Putamen (tissue), 1 donor: ENCODE measurements around the gene MPC2.
"Not testable (repeated sequence)": the region's sequence is repeated elsewhere in the genome, so short reads cannot be mapped to it uniquely, and the experiment has no call there.

ENCODE experiments used
- DNase-seq: peaks from one replicate; pipeline ENCODE4 v3.0.0-alpha.2; 2016; ENCODE audit warnings: low spot score

MPC2 gene

DNA sequence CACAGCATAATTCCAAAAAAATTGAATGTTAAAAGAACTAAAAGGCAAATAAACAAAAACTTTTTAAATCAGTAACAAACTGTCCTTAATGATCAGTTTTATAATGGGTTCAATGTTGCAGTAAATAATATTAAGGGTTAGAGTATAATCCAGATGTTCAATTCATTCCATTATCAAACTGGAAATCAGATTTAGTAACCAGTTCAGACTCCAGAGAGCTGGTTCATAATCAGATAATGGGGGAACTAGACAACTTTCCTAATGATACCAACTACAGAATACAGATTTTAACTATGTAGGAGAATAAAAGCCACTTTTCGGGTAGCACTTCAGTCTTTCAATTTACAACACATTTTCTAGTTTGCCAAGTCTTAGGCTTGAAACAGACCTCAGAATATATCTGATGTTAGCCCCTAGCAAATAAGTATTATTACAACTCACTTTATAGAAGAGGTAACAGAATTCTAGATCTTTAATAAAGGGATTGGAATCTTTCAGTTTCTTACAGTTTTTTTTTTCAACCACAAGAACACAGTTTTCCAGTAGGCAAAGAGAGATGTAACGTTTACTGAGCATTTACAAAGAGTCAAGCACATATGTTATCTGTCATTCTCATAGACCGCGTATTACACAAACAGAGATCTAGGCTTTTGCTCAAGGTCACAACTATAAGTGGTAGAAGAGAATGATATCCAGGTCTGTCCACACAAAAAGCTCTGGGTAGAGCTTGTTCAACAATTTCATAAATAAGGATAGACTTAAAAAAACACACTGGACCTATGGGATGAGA is 2.3 kb downstream of the MPC2 start:
- peak; percentile 10 for DNase-seq

DNA sequence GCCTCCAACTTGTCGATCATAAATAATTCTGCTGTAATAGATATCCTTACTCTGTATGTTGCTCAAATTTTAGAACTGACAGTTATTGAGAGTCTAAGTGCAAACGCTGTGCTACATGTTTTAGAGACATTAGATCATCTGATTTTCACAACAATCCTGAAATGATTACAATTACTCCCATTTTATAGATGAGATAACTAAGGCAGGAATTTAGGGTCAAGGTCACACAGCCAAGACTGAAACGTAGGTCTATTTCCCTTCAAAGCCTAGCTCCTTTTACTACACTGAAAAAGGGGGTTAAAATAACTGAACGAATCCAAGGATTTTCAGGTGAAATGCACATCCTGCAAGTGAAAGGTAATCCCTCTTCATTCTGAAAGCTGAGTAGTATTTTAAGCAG is 3.1 kb downstream of the MPC2 start:
- DNase-seq = no peak

DNA sequence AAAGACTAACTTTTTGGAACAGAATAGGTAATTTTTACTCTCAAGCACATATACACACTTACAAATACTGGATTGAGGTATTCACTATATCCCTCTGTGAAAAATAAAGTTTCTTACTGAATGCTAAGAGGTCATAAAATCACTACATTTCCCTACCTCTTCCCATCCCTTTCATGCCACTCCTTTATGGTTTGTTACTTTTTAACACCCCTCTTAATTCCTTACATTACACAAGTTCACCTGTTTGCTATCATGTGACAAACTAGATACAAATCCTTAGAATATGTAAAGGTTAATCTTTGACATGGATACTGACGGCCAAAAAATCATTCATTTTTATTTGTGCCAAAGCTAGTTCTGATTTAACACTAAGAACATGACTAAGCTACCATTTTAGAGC is 7.1 kb downstream of the MPC2 start:
- DNase-seq = no peak

DNA sequence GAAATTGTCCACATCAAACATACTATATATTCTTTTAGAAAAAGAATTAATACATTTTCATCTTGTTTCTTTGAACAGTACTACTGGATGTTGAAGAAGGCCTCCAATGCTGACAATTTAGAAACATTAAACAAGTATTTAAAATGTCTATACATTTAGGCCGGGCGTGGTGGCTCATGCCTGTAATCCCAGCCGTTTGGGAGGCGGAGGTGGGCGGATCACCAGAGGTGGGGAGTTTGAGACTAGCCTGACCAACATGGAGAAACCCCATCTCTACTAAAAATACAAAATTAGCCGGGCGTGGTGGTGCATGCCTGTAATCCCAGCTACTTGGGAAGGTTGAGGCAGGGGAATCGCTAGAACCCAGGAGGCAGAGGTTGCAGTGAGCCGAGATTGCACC is 8.0 kb downstream of the MPC2 start:
- not testable (repeated sequence) for DNase-seq

DNA sequence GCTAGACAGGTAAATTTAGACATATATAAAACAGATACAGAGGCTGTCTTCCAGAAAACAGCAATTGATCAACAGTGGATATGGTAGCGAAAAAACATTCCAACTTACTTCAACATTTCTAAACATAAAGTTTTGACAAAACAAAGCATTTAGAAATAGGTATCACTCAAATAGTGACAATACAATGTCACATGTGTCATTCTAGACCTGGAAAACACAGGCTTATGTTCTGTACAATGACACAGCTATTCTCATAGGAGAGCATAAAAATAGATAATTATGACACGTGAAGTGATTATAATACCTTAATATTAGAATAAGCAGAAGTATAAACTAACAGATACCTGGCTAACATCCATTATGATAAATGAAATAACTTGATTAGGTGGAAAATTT is 8.4 kb downstream of the MPC2 start:
- DNase-seq = no peak

DNA sequence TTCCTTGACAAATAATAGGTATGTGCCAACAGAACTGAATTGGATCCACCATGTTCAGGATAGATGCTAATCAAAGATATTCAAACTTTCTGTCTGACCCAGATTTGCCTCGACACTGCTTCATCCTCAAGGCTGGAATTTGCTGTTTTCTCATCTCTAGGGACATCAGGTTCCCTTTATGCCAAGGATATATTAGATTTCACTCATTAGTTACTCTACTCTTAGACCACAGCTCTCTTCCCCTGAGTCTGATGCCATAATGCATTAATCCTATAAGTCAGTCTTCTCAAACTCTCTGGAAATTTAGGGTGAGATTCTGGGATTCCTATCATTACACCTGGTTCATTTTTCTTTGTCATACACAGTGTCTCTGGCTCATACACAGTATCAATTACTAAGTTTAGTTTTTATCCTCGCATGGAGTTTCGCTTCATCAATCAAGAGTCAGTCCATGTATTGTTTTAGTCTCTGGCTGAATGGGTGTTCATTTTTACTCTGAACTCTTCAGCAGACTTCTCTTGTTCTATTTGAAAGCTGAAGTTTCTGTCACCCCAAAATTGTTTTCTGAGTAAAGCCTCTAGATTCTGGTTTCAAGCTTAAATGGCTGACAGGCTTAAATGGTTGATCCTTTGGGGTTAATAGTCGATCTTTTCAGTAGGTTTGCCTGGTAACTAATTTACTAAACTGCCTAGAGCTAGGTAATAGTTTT is 9.7 kb downstream of the MPC2 start:
- no peak for DNase-seq

DNA sequence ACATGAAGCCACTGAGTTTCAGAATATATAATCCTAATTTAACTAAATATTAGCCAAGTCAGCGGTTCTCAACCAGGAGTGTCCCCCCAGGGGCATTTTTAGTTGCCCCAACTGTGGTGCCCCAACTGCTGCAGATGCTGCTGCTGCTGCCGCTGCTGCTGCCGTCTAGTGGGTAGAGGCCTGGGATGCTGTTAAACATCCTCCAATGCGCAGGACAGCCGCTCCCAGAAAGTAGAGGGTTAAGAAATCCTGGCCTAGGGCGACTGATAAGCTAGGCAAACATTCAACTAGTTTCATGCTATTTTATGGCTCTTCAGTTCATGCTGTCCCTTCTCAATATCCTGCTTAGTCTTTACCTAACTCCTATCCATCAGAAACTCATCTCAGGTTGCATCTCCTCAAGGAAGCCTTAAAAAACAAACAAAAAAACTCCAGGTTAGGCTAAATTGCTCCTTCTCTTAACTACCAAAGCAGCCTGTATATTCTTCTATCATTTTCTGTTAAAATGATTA is 10.3 kb downstream of the MPC2 start:
- no peak for DNase-seq

DNA sequence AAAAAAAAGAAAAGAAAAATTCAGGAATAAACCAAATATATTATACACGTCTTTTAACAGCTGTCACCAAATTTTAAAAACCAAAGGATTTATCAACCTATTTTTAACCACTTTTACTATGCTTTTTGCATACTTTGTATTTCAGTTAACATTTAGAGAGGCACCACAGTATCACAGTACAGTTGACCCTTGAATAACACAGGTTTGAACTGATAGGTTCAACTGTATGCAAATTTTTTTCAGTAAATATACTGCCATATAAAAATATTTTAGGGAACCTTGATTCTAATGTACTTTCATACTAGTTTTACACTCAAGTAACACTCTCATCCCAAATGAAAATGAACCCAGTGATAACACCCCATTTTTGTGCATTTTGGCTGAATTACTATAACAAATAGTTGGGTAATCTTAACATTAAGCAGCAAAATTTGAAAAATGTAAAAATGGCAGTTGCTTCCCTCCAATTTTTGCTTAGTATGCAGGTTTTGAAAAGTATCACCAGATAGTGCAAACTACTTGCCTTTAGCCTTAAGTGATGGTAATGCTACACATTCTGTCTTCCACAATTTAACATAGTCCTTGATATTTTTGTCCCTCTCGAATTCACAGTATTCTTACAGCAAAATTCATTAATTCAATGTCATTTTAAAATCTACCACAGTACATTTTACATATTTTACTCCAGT is 12.2 kb downstream of the MPC2 start:
- no peak for DNase-seq

DNA sequence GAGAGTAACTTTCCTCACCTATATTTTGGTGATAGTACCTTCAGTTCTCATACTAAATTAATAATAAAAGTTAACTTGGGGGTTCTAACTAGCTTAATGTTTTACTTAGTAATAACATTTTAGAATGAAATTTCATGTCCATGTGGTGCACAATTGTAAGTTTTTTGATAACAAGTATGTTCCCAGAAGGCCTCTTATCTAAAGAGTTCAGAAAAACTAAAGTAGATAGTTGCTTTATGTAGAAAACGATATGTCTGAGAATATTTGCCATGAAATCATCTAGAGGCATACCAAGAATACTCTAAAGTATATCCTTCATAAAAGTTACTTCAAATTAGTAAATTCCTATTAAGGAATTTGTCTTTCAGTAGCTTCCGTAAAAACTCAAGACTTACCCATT is 12.8 kb downstream of the MPC2 start:
- DNase-seq = no peak

DNA sequence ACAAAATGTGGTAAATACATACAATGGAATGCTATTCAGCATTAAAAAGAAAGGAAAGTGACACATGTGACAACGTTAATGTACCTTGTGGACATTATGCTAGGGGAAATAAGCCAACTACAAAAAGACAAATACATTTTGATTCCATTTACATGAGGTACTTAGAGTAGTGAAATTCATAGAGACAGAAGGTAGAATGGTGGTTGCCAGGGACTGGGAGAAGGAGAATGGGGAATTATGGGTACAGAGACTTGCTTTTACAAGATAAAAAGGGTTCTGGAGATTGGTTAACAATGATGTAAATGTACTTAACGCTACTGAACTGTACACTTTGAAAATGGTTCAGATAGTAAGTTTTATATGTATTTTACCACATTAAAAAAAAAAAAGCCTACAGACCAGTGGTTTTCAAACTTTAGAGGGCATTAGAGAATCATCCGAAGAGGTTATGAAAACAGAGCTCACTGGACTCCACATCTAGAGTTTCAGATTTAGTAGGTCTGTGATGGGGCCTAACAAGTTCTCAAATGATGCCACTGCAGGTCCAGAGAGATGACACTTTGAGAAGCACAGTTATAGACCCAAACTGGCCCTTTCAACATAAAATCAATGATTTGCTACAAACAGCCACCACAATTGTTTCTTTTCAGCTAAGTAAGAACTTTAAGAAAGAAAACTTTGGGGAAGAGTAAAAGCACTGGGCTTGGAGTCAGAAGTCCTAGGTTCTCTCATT is 13.4 kb downstream of the MPC2 start:
- no peak for DNase-seq

DNA sequence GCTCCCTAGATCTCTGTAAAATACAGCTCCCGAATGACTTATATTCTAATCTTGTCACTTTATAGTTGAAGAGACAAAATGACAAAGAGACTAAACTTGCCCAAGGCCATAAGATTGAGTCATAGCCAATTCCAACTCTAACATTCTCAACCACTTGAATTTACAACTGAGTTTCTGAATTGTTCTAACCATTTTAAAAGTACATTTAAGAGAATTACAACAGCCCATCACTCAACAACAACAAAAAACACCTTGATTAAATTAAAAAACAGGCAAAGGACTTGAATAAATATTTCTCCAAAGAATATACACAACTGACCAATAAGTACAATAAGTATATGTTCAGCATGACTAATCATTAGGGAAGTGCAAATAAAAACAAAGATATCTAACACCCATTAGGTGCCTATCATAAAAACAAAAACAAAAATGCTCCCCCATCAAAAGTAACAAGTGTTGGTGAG is 14.2 kb downstream of the MPC2 start:
- no peak for DNase-seq

DNA sequence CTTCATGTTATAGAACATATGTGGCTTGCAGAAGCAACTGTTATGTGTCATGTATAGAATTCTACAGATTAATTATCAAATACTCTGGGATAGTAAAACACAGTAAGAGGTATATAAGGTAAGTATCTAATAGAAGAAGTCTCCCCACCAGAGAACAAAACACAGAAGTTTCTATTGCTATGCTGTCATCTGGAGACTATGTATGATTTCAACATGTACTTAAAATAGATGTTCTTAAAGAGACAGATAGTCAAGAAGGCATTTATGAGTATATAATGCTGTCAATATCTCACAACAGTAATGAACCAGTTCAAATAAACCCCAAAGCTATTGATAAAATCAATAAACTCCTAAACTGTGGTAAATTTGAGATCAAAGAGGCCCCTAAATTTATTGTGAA is 14.8 kb downstream of the MPC2 start:
- DNase-seq = no peak

DNA sequence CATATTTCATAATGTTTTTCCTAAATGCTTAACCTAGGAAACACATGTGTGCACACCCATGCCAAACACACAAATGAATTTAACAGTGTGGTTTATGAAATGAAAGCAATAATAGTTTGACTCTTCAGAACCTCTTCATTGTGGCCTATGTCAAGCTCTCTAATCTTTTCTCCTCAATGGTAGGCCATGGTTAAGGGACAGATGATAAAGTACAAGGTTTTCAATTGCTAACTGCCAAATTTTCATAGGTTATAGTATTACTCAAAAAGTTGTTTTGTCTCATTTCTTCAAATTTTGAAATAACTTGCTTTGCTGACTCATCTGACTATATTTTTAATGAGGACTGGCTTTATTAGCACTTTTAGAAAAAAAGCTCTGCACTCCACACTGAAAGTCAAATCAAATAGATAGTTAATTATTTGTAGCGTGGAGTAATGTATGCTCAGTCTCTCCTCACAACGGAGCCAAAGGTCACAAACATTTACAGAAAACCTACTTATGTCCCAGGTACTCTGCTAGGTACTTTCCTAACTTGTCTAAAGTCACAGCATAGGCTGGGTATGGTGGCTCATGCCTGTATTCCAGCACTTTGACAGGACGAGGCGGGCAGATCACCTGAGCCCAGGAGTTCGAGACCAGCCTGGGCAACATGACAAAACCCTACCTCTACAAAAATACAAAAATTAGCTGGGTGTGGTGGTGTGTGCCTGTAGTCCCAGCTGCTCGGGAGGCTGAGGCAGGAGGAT is 19.9 kb downstream of the MPC2 start:
- no peak for DNase-seq

DNA sequence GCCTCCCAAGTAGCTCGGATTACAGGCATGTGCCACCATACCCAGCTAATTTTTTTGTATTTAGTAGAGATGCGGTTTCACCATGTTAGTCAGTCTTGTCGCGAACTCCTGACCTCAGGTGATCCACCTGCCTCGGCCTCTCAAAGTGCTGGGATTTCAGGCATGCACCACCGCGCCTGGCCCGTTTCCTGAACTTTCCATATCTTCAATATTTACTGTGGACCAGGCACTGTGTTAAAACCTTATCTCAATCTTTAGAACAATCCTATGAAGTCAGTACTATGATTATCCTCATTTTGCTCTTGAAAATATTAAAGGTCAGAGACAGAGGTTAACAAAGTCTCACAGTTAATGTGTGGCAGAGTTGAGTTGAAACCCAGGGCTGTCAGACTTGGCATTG is 21.3 kb downstream of the MPC2 start:
- DNase-seq = no peak

DNA sequence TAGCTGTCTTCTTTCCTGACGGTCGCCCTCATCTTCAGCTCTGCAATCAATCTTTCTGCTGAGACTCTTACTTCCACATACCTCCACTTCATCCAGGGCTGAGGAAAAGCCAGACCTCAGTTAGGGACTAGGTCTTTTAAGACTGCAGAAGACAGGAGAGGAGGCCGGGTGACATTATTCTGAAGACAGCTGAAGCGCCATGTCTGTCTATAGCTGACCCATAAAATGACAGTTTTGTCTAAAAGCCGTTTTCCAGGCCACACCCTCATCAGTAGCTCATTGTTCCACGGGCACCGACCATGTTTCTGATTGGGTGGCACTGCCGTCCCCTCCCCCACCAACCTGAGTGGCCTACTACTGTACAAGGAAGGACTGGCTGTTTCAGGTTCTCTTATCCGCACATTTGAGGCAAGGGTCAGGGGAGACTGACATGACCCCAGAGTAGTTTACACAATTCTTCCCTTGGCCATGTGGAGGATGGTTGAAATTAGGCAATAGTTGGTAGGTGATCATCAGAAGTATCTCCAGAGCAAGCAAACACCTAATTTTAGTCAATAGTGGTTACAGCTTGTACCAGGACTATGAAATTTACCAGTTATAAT is 22.9 kb downstream of the MPC2 start, which contains the start of gene ADCY10:
ADCY10 (minus strand) TSS at position 240 of the 602 bp plus-strand sequence. CDS start 8,994 bp downstream, outside the sequence.
- no peak for DNase-seq

DNA sequence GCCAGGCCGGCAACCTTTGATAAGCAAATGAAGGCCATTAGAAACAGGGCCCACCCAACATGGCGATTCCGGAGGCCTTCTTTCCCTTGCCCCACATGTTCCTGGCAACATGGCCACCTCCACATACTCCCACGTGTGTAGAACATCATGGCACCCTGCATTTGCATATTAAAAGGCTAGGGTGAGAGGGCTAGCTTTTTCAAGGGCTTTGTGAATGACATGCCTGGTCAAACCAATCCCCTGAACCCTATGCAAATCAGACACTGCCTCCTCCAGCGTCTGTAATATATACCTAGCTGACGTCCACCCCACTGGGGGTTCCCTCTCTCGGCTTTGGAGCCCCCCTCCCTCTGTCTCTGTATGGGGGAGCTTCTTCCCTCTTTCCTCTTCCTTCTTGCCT is 24.6 kb downstream of the MPC2 start:
- no peak for DNase-seq

DNA sequence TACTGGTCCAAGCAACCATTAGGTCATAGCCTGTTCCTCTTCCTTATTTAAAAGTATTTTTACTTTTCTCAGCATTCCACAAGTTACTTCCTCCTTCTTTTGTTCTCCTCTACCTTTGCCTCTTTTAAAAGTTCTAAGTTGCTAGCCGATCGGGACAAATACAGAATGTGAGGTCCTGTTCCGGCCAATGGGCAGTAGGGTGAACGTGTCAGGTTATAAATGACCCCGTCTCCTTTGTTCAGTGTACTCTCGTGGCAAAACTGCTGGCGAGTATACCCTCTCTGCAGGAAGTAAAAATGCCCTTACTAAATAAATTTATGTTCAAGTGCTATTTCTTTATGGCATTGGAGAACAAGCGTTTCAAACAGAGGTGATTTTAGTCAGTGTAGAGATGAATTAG is 25.5 kb downstream of the MPC2 start:
- DNase-seq = no peak

DNA sequence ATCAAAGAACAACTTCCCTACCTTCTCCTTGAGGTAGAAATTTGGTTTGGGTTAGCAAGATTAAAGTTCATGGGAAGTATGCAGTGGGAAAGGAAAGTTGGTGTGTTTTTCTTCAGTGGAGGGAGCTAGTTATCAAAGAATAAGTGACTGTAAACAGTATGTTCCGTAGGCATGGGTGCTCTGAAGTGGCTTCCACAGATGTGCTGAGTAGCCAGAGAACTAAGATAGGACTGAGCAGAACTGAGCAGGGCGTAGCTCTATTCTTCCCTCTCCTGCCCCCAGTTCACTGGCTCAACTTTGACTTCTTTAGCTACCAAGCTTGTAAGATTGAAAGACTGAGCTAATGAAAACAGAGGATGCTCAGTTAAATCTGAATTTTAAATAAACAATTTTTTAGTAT is 26.3 kb downstream of the MPC2 start:
- no peak for DNase-seq

DNA sequence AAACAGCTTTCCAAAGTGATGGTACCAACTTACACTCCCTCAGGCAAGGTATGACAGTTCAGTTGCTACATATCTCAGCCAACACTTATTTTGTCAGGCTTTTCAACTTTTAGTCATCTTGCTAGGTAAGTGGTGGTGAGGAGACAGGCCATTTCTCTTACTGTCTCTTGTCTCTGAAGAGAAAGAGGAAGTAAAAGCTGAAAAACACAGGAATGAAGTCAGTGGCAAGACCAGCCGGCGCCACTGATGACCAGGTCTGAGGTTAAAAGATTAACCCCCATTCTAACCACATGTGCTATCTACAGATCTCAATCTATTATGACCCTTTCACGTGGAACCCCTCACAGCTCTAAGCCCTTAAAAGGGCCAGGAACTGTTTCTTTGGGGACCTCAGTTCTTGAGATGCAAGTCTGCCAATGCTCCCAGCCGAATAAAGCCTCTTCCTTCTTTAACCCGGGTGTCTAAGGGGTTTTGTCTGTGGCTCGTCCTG is 27.1 kb downstream of the MPC2 start:
- no peak for DNase-seq

DNA sequence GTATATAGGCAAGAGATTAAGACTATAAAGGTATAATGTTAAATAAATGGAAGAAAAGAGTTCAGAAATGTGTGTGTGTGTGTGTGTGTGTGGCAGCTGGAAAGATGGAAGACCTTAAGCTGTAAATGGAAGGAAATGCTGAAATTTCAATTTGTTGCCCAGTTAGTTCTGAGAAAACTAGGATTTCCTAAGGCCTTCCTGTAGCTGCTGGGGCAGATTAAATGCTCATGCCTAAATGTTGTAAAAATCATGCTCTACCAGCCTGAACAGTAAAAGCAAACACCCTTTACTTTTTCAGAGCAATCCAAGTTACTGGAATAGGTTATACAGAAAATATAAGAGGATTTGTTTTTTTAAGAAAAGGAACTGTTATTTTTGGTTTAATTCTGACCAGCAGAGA is 31.2 kb downstream of the MPC2 start:
- DNase-seq = no peak

DNA sequence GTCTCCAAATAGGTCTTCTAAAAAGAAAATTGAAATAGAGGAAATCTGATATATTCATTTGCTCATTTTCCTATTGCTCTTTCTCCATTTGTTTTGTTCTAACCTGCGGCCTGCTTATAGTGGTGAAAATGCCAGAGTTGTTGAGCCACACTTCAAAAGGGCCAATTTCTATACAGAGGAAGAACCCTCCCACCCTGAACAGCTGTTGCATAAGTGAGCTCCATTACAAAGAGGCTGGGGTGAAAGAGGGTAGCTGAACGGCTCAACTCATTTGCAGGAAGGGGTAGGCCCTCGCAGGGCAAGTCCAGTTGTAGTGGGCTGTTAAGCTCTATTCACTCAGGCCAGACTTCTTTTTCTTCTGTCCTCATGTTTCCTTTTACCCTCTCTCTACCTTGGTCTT is 31.7 kb downstream of the MPC2 start:
- no peak for DNase-seq
